ENCODE results near the gene FGF18. TPM values are rescaled to one million over a fixed set of nuclear protein-coding genes. Genes with fewer than 3 reads are reported as not detected.

The FGF18 gene
- total and polyA plus RNA-seq, 10 of the 15 experiments (the other 5 are each of a cell fraction or from before 2014, with no cell fraction given), result 0.03 to 0.10 (median 0.06) TPM; not detected in 5

DNA sequence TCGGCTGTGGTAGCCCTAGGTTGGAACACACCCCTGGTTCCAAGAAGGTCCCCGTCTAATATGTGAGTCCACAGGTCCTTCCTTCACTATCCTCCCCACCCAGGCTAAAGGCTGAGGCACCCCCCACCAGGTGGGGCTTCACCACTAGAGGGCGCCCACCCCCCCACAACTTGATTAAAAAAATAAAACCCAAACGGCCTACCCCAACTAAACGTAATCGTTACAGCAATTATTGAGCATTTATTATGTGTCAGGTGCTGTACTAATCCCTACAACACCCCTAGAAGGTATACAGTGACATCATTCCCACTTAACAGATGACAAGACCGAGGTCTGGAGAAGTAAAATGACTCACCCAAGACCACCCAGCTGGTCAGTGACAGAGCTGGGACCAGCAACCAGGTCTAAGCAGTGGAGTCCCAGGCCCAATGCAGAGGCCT is 65.0 kb downstream of the FGF18 start (continued):
- TF ChIP-seq, protein P1, sequence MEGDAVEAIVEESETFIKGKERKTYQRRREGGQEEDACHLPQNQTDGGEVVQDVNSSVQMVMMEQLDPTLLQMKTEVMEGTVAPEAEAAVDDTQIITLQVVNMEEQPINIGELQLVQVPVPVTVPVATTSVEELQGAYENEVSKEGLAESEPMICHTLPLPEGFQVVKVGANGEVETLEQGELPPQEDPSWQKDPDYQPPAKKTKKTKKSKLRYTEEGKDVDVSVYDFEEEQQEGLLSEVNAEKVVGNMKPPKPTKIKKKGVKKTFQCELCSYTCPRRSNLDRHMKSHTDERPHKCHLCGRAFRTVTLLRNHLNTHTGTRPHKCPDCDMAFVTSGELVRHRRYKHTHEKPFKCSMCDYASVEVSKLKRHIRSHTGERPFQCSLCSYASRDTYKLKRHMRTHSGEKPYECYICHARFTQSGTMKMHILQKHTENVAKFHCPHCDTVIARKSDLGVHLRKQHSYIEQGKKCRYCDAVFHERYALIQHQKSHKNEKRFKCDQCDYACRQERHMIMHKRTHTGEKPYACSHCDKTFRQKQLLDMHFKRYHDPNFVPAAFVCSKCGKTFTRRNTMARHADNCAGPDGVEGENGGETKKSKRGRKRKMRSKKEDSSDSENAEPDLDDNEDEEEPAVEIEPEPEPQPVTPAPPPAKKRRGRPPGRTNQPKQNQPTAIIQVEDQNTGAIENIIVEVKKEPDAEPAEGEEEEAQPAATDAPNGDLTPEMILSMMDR (IDR thresholded peaks at IDR 0.05 in 2 of 3, conservative IDR thresholded peaks at IDR 0.05 in 1 of 3; ENCODE audit: control insufficient read depth in 2 of 3, extremely low read depth in 1 of 3, insufficient read depth in 1 of 3, low read depth in 3 of 3, low read length in 3 of 3), result peak; percentile 64 to 82 (median 73)
- TF ChIP-seq RAD21 (IDR thresholded peaks at IDR 0.05; ENCODE audit: insufficient read depth, low read depth, low read length), result peak; percentile 61
- TF ChIP-seq RCOR1 (conservative IDR thresholded peaks at IDR 0.05; ENCODE audit: low read depth, low read length), result no peak
- TF ChIP-seq SREBF1 (IDR thresholded peaks at IDR 0.05; ENCODE audit: low read length), result no peak
- TF ChIP-seq, protein P2, sequence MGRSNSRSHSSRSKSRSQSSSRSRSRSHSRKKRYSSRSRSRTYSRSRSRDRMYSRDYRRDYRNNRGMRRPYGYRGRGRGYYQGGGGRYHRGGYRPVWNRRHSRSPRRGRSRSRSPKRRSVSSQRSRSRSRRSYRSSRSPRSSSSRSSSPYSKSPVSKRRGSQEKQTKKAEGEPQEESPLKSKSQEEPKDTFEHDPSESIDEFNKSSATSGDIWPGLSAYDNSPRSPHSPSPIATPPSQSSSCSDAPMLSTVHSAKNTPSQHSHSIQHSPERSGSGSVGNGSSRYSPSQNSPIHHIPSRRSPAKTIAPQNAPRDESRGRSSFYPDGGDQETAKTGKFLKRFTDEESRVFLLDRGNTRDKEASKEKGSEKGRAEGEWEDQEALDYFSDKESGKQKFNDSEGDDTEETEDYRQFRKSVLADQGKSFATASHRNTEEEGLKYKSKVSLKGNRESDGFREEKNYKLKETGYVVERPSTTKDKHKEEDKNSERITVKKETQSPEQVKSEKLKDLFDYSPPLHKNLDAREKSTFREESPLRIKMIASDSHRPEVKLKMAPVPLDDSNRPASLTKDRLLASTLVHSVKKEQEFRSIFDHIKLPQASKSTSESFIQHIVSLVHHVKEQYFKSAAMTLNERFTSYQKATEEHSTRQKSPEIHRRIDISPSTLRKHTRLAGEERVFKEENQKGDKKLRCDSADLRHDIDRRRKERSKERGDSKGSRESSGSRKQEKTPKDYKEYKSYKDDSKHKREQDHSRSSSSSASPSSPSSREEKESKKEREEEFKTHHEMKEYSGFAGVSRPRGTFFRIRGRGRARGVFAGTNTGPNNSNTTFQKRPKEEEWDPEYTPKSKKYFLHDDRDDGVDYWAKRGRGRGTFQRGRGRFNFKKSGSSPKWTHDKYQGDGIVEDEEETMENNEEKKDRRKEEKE (IDR thresholded peaks at IDR 0.05), result no peak
- no peak for TF ChIP-seq ZBED1 (IDR thresholded peaks at IDR 0.05; ENCODE audit: borderline replicate concordance)
- TF ChIP-seq, protein P3, sequence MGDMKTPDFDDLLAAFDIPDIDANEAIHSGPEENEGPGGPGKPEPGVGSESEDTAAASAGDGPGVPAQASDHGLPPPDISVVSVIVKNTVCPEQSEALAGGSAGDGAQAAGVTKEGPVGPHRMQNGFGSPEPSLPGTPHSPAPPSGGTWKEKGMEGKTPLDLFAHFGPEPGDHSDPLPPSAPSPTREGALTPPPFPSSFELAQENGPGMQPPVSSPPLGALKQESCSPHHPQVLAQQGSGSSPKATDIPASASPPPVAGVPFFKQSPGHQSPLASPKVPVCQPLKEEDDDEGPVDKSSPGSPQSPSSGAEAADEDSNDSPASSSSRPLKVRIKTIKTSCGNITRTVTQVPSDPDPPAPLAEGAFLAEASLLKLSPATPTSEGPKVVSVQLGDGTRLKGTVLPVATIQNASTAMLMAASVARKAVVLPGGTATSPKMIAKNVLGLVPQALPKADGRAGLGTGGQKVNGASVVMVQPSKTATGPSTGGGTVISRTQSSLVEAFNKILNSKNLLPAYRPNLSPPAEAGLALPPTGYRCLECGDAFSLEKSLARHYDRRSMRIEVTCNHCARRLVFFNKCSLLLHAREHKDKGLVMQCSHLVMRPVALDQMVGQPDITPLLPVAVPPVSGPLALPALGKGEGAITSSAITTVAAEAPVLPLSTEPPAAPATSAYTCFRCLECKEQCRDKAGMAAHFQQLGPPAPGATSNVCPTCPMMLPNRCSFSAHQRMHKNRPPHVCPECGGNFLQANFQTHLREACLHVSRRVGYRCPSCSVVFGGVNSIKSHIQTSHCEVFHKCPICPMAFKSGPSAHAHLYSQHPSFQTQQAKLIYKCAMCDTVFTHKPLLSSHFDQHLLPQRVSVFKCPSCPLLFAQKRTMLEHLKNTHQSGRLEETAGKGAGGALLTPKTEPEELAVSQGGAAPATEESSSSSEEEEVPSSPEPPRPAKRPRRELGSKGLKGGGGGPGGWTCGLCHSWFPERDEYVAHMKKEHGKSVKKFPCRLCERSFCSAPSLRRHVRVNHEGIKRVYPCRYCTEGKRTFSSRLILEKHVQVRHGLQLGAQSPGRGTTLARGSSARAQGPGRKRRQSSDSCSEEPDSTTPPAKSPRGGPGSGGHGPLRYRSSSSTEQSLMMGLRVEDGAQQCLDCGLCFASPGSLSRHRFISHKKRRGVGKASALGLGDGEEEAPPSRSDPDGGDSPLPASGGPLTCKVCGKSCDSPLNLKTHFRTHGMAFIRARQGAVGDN (IDR thresholded peaks at IDR 0.05), result no peak
- no peak for TF ChIP-seq ZNF384 (IDR thresholded peaks at IDR 0.05; ENCODE audit: borderline replicate concordance, low read depth, low read length)
- TF ChIP-seq IKZF1 (conservative IDR thresholded peaks at IDR 0.05), result no peak
- no peak for TF ChIP-seq SMAD5 (IDR thresholded peaks at IDR 0.05; ENCODE audit: low read depth)
- no peak for TF ChIP-seq ZZZ3 (IDR thresholded peaks at IDR 0.05; ENCODE audit: control insufficient read depth, insufficient read length, low read depth)
- TF ChIP-seq, protein P4, sequence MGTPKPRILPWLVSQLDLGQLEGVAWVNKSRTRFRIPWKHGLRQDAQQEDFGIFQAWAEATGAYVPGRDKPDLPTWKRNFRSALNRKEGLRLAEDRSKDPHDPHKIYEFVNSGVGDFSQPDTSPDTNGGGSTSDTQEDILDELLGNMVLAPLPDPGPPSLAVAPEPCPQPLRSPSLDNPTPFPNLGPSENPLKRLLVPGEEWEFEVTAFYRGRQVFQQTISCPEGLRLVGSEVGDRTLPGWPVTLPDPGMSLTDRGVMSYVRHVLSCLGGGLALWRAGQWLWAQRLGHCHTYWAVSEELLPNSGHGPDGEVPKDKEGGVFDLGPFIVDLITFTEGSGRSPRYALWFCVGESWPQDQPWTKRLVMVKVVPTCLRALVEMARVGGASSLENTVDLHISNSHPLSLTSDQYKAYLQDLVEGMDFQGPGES (IDR thresholded peaks at IDR 0.05), result no peak
- TF ChIP-seq SMAD1 (IDR thresholded peaks at IDR 0.05; ENCODE audit: low read depth, partially characterized antibody), result no peak
- TF ChIP-seq LARP7 (IDR thresholded peaks at IDR 0.05), result no peak
- no peak for TF ChIP-seq GATAD2B (conservative IDR thresholded peaks at IDR 0.05; ENCODE audit: low read depth)
